Cerebellar cortex (tissue), 1 donor: ENCODE measurements around the gene ACOT7.

Experiments used
- DNase-seq: peaks from one replicate; pipeline ENCODE4 v3.0.0-alpha.2; 2015; ENCODE audit warnings: low spot score

Gene ACOT7

GRCh38 chr1:6285336-6285735, 108.2 kb downstream of the ACOT7 start:
- peak; percentile 78 for DNase-seq

- no peak for DNase-seq
Measured at GRCh38 chr1:6282577-6283270, 110.8 kb downstream of the ACOT7 start.

GRCh38 chr1:6281511-6282402, 111.8 kb downstream of the ACOT7 start:
- DNase-seq = no peak

GRCh38 chr1:6280761-6281451, 112.7 kb downstream of the ACOT7 start:
- no peak for DNase-seq

- DNase-seq = no peak
Measured at GRCh38 chr1:6279613-6280383, 113.8 kb downstream of the ACOT7 start.

- no peak for DNase-seq
Measured at GRCh38 chr1:6279066-6279465, 114.5 kb downstream of the ACOT7 start.

GRCh38 chr1:6278263-6278662, 115.3 kb downstream of the ACOT7 start:
- DNase-seq = no peak

- no peak for DNase-seq
Measured at GRCh38 chr1:6276811-6277555, 116.6 kb downstream of the ACOT7 start.

GRCh38 chr1:6275826-6276782, 117.5 kb downstream of the ACOT7 start:
- DNase-seq = no peak

- no peak for DNase-seq
Measured at GRCh38 chr1:6274622-6275139, 118.9 kb downstream of the ACOT7 start.

GRCh38 chr1:6274102-6274501, 119.5 kb downstream of the ACOT7 start:
- DNase-seq = no peak

- peak; percentile 56 for DNase-seq
Measured at GRCh38 chr1:6273380-6273891, 120.1 kb downstream of the ACOT7 start.

- no peak for DNase-seq
Measured at GRCh38 chr1:6272868-6273267, 120.7 kb downstream of the ACOT7 start.

GRCh38 chr1:6272452-6272851, 121.1 kb downstream of the ACOT7 start:
- DNase-seq = no peak

- no peak for DNase-seq
Measured at GRCh38 chr1:6271554-6271953, 122.0 kb downstream of the ACOT7 start.

GRCh38 chr1:6271006-6271405, 122.6 kb downstream of the ACOT7 start:
- DNase-seq = no peak

GRCh38 chr1:6270401-6270800, 123.2 kb downstream of the ACOT7 start:
- DNase-seq = no peak

- no peak for DNase-seq
Measured at GRCh38 chr1:6269720-6270400, 123.7 kb downstream of the ACOT7 start.

- no peak for DNase-seq
Measured at GRCh38 chr1:6269296-6269695, 124.3 kb downstream of the ACOT7 start.
